WTC11 (cell line): ENCODE measurements around the gene CHMP2B.

Experiments used
- CTCF ChIP-seq: fragments of 200-600 bp; IDR thresholded peaks from 2 replicates; pipeline ENCODE4 v1.8.0; 2022; ENCODE audit warnings: antibody characterized with exemption
- E2F4 ChIP-seq: sonication (generic); formaldehyde crosslinking; IDR thresholded peaks from 2 replicates; pipeline ENCODE4 v1.8.1; 2022; ENCODE audit warnings: low read depth, mild to moderate bottlenecking, moderate library complexity, missing genetic modification reagents, borderline replicate concordance
- ETV6 ChIP-seq: sonication (generic); formaldehyde crosslinking; IDR thresholded peaks from 2 replicates; pipeline ENCODE4 v1.8.1; 2022; ENCODE audit warnings: mild to moderate bottlenecking, missing genetic modification reagents
- FOXJ3 ChIP-seq: sonication (generic); formaldehyde crosslinking; IDR thresholded peaks from 2 replicates; pipeline ENCODE4 v1.9.0; 2021; ENCODE audit warnings: missing genetic modification reagents, mild to moderate bottlenecking, borderline replicate concordance
- FOXK1 ChIP-seq: sonication (generic); formaldehyde crosslinking; IDR thresholded peaks from 2 replicates; pipeline ENCODE4 v1.8.0; 2022; ENCODE audit warnings: mild to moderate bottlenecking, moderate library complexity, missing genetic modification reagents
- GABPB1 ChIP-seq: sonication (generic); formaldehyde crosslinking; IDR thresholded peaks from 2 replicates; pipeline ENCODE4 v1.8.1; 2023; ENCODE audit warnings: mild to moderate bottlenecking, missing genetic modification reagents
- MAX ChIP-seq: sonication (generic); formaldehyde crosslinking; IDR thresholded peaks from 2 replicates; pipeline ENCODE4 v1.8.0; 2022; ENCODE audit warnings: mild to moderate bottlenecking, missing genetic modification reagents
- NFATC4 ChIP-seq: fragments of 250-450 bp; sonication (Bioruptor Pico); IDR thresholded peaks from 2 replicates; pipeline ENCODE4 v1.9.0; 2021; ENCODE audit warnings: mild to moderate bottlenecking
- NR2C2 ChIP-seq: sonication (generic); formaldehyde crosslinking; IDR thresholded peaks from 2 replicates; pipeline ENCODE4 v1.8.0; 2022; ENCODE audit warnings: mild to moderate bottlenecking, missing genetic modification reagents
- ZBTB21 ChIP-seq: sonication (generic); formaldehyde crosslinking; IDR thresholded peaks from 2 replicates; pipeline ENCODE4 v1.8.1; 2023; ENCODE audit warnings: mild to moderate bottlenecking, missing genetic modification reagents, borderline replicate concordance
- ZNF263 ChIP-seq: sonication (generic); formaldehyde crosslinking; IDR thresholded peaks from 2 replicates; pipeline ENCODE4 v1.8.1; 2022; ENCODE audit warnings: low read depth, mild to moderate bottlenecking, moderate library complexity, missing genetic modification reagents

DNA sequence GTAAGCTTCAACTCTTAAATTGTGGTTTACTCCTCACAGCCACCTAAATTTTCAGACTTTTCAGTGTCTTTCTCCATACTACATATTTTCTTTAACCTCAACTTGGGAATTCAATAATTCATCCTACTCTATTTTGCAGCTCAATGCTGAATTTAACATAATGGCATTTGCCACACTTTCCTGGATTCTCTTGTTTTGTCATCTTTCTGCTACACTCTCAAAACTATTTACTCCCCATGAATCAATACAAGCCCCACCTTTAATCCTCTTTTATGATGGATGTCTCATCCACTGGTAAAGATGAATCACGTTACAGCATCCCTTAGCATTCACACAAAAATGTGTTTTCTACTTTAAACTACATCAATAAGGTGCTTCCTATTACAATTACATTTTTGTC lies 19.6 kb upstream of the CHMP2B start:
- TF ChIP-seq ZBTB21 (no peak), GABPB1 (CRISPR knock-in tag) (no peak), FOXK1 (CRISPR knock-in tag) (no peak), MAX (CRISPR knock-in tag) (no peak), CTCF (no peak), ETV6 (CRISPR knock-in tag) (no peak), NR2C2 (no peak), NFATC4 (CRISPR knock-in tag) (no peak), FOXJ3 (CRISPR knock-in tag) (no peak), ZNF263 (CRISPR knock-in tag) (no peak), E2F4 (CRISPR knock-in tag) (no peak)
